SK-N-SH (cell line): ENCODE data around the gene KRTAP5-9. TPM values are rescaled to one million over a fixed set of nuclear protein-coding genes. Genes with fewer than 3 reads are reported as not detected.

Source experiments
- CTCF ChIA-PET: fragments of 300-600, 350-600 bp; formaldehyde crosslinking; extraction: SDS; loops from one replicate; lab custom pipeline; 2021; lab: Yijun Ruan, JAX
- POLR2A ChIA-PET: fragments of 350-600 bp; sonication (Branson Sonifier 250); formaldehyde crosslinking; extraction: SDS; loops from one replicate; lab custom pipeline; 2020; ENCODE audit warnings: antibody characterized with exemption, inconsistent platforms; lab: Yijun Ruan, JAX
- DNase-seq: peaks from one replicate; pipeline ENCODE4 v3.0.0; 2012
- H2AFZ ChIP-seq: fragments of 200-600 bp; sonication (generic); 2 replicates; pipeline ENCODE4 v1.8.1; 2016; ENCODE audit warnings: antibody characterized with exemption, mild to moderate bottlenecking, low read depth
- H3F3A ChIP-seq: fragments of 200-600 bp; sonication (generic); replicated peaks from 2 replicates; pipeline ENCODE3; 2016; ENCODE audit warnings: antibody characterized with exemption, mild to moderate bottlenecking; ENCODE audit not compliant: insufficient read depth
- H3K27ac ChIP-seq, 2 experiments: fragments of 200-500 bp in 1 of 2; fragments of 200-600 bp in 1 of 2; sonication (Bioruptor generic) in 1 of 2; sonication (generic), shearing (Covaris generic) in 1 of 2; 2 replicates each; pipeline versions ENCODE4 v1.5.1 to v1.6.1; 2014 to 2016; ENCODE audit warnings: low read depth in 2 of 2, inconsistent platforms in 1 of 2, low read length in 1 of 2, mild to moderate bottlenecking in 1 of 2, mixed read lengths in 1 of 2
- H3K27me3 ChIP-seq: fragments of 200-600 bp; sonication (generic), shearing (Covaris generic); 2 replicates; pipeline ENCODE4 v1.6.1; 2016; ENCODE audit warnings: mixed run types; ENCODE audit not compliant: insufficient read depth
- H3K36me3 ChIP-seq, 2 experiments: fragments of 200-500 bp in 1 of 2; fragments of 200-600 bp in 1 of 2; sonication (Bioruptor generic) in 1 of 2; sonication (generic) in 1 of 2; replicated peaks in 1 of 2; 2 replicates each; pipeline versions ENCODE3 to v1.5.1; 2014 to 2016; ENCODE audit warnings: low read length in 1 of 2, mild to moderate bottlenecking in 1 of 2; ENCODE audit not compliant: insufficient read depth in 2 of 2, control insufficient read depth in 1 of 2
- H3K4me1 ChIP-seq, 2 experiments: fragments of 200-500 bp in 1 of 2; fragments of 200-600 bp in 1 of 2; sonication (Bioruptor generic) in 1 of 2; sonication (generic), shearing (Covaris generic) in 1 of 2; 2 replicates each; pipeline versions ENCODE4 v1.5.1 to v1.6.1; 2014 to 2016; ENCODE audit warnings: low read depth in 1 of 2, low read length in 1 of 2, mixed run types in 1 of 2; ENCODE audit not compliant: insufficient read depth in 2 of 2, control insufficient read depth in 1 of 2
- H3K4me2 ChIP-seq: fragments of 200-600 bp; sonication (generic), shearing (Covaris generic); 2 replicates; pipeline ENCODE4 v1.6.1; 2017; ENCODE audit warnings: mixed run types
- H3K4me3 ChIP-seq, 2 experiments: fragments of 200-500 bp in 1 of 2; fragments of 200-600 bp in 1 of 2; sonication (Bioruptor generic) in 1 of 2; sonication (generic), shearing (Covaris generic) in 1 of 2; 2 replicates each; pipeline versions ENCODE4 v1.5.1 to v1.8.1; 2014 to 2016; ENCODE audit warnings: low read depth in 2 of 2, inconsistent platforms in 1 of 2, low read length in 1 of 2, mild to moderate bottlenecking in 1 of 2, mixed read lengths in 1 of 2, moderate library complexity in 1 of 2
- H3K79me2 ChIP-seq: fragments of 200-600 bp; sonication (generic); 2 replicates; pipeline ENCODE4 v1.8.1; 2017; ENCODE audit warnings: mild to moderate bottlenecking; ENCODE audit not compliant: insufficient read depth
- H3K9ac ChIP-seq: fragments of 200-600 bp; sonication (generic); 2 replicates; pipeline ENCODE4 v1.6.1; 2017; ENCODE audit warnings: mixed run types
- H3K9me2 ChIP-seq: fragments of 200-600 bp; sonication (generic); 2 replicates; pipeline ENCODE4 v1.6.1; 2017; ENCODE audit warnings: mixed run types
- H3K9me3 ChIP-seq: fragments of 200-600 bp; sonication (generic); 2 replicates; pipeline ENCODE4 v1.6.1; 2017; ENCODE audit warnings: mixed run types, mild to moderate bottlenecking, moderate library complexity
- H4K20me1 ChIP-seq: fragments of 200-600 bp; sonication (generic); 2 replicates; pipeline ENCODE4 v1.6.1; 2017; ENCODE audit warnings: mild to moderate bottlenecking, mixed run types; ENCODE audit not compliant: insufficient read depth
- EP300 ChIP-seq, 2 experiments: IDR thresholded peaks; 2 replicates each; pipeline versions ENCODE4 v1.4.0 to v1.6.1; 2012; ENCODE audit warnings: borderline replicate concordance in 1 of 2, low read depth in 1 of 2, low read length in 1 of 2
- EZH2phosphoT487 ChIP-seq: fragments of 200-600 bp; sonication (generic); IDR thresholded peaks from 2 replicates; pipeline ENCODE4 v1.6.1; 2017; ENCODE audit warnings: low read depth, mixed run types, mild to moderate bottlenecking, antibody characterized with exemption, moderate library complexity, borderline replicate concordance
- FOSL2 ChIP-seq: IDR thresholded peaks from 2 replicates; pipeline ENCODE4 v1.4.0; 2012; ENCODE audit warnings: low read depth, mild to moderate bottlenecking, moderate library complexity, borderline replicate concordance
- GABPA ChIP-seq: IDR thresholded peaks from 2 replicates; pipeline ENCODE4 v1.4.0; 2012; ENCODE audit warnings: low read depth, mild to moderate bottlenecking
- JUND ChIP-seq: IDR thresholded peaks from 2 replicates; pipeline ENCODE4 v1.4.0; 2012
- RAD21 ChIP-seq: IDR thresholded peaks from 2 replicates; pipeline ENCODE4 v1.6.1; 2012; ENCODE audit warnings: mild to moderate bottlenecking, low read length
- RCOR1 ChIP-seq: fragments of 150-350 bp; IDR thresholded peaks from 2 replicates; pipeline ENCODE4 v1.6.1; 2017; ENCODE audit warnings: antibody characterized with exemption, low read length
- RFX5 ChIP-seq: IDR thresholded peaks from 2 replicates; pipeline ENCODE4 v1.6.1; 2012; ENCODE audit warnings: mild to moderate bottlenecking, improper control_type of control experiment, low read length
- SIN3A ChIP-seq: IDR thresholded peaks from 2 replicates; pipeline ENCODE4 v1.6.1; 2012; ENCODE audit warnings: low read depth, mild to moderate bottlenecking, low read length, moderate library complexity, borderline replicate concordance
- YY1 ChIP-seq: IDR thresholded peaks from 2 replicates; pipeline ENCODE4 v1.4.0; 2012; ENCODE audit warnings: low read depth, mild to moderate bottlenecking
- WGBS: methylation state at CpG from one replicate; pipeline ENCODE4 v1.1.6; 2017; ENCODE audit warnings: low lambda C conversion rate; 5-methylcytosine and 5-hydroxymethylcytosine counted together
- polyA plus RNA-seq, 3 experiments: library from polyadenylated mRNA; depleted of rRNA; stranded (reverse); fragments of >200 nt; gene quantifications; 2 replicates each; pipeline ENCODE4 v1.2.3, GENCODE V29; 2012
- TF ChIP-seq, protein P1 (sequence below): IDR thresholded peaks from 2 replicates; pipeline ENCODE4 v1.4.0; 2012; ENCODE audit warnings: low read depth, borderline replicate concordance

The KRTAP5-9 gene
- polyA plus RNA-seq, 1 of the 3 experiments (the other 2 are of a cell fraction) = not detected

DNA sequence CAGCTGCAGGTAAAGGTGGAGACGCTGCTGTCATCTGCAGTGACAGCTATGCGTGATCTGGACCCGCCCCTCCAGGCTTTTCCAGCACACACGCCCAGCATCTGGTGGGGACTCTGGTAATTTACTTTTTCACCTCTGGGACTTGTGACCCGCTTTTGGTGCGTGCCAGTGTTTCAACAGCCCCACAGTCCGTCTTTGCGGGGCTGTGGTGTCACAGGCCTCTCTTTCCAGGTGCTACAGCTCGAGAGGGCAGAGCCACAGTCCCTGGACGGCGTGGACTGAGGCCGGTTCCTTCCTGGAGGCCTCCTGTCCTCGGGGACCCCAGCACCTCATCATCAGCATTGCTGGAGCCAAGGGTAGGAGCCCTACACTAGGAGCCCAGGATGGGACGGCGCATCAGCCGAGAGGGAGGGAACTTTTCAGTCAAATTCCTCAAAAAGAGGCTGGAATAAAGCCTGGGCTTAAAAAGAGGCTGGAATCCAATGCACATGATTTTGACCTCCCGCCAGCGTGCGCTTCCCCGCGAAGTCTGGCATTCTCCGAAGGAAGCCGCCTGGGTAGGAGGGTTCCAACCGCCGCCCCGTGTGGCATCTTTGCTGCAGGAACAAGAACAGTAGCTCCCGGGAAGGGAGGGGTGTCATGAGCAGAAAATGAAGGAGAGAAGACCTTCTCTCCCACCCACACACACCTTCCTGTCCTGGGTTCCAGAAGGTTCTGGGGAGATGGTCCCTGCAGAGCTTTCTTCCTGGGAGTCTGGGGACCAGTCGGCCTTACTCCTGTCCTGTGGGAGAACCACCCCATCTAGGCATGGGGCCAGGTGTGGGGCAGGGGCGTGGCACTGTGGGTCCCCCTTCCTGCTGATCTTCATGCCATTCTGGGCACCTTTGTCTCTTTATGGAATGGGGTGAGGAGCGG lies 46.9 kb upstream of the KRTAP5-9 start:
- ChIA-PET CTCF (interaction anchor here (0.9 to 1.9 kb wide), 3 partner anchors 33 to 79 kb away, joined by 3 to 7 read pairs (median 4); no protein-coding TSS in a partner anchor), POLR2A (no interaction called here)
- WGBS = 94% methylated on average over 27 of the region's 30 CpGs
- no peak overlapping the region for H3K4me3 ChIP-seq
- H4K20me1 ChIP-seq = no peaks in the 10 kb centered on the region
- H2AFZ ChIP-seq = no peak overlapping the region
- no peak overlapping the region for H3K9ac ChIP-seq
- TF ChIP-seq, protein P1, sequence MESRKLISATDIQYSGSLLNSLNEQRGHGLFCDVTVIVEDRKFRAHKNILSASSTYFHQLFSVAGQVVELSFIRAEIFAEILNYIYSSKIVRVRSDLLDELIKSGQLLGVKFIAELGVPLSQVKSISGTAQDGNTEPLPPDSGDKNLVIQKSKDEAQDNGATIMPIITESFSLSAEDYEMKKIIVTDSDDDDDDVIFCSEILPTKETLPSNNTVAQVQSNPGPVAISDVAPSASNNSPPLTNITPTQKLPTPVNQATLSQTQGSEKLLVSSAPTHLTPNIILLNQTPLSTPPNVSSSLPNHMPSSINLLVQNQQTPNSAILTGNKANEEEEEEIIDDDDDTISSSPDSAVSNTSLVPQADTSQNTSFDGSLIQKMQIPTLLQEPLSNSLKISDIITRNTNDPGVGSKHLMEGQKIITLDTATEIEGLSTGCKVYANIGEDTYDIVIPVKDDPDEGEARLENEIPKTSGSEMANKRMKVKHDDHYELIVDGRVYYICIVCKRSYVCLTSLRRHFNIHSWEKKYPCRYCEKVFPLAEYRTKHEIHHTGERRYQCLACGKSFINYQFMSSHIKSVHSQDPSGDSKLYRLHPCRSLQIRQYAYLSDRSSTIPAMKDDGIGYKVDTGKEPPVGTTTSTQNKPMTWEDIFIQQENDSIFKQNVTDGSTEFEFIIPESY = no peak
- TF ChIP-seq SIN3A = no peak
- TF ChIP-seq EZH2phosphoT487 = no peak
- TF ChIP-seq RCOR1 = no peak
- no peak for TF ChIP-seq JUND
- no peak for TF ChIP-seq GABPA
- TF ChIP-seq RFX5 = no peak
- H3K4me1 ChIP-seq = peaks cover 0 to 51% of the 10 kb centered on the region in 2 experiments; a peak in 2 of 4 replicates
- H3K27ac ChIP-seq = peak overlapping the region in 1 of 2 experiments; percentile 69; a peak in 1 of 4 replicates
- H3K79me2 ChIP-seq = no peaks in the 10 kb centered on the region
- H3K36me3 ChIP-seq = peaks cover 15 to 44% of the 10 kb centered on the region in 2 experiments
- no peaks in the 10 kb centered on the region for H3K9me3 ChIP-seq
- no peak overlapping the region for H3K4me2 ChIP-seq
- peaks cover 6% of the 10 kb centered on the region for H3F3A ChIP-seq
- no peak for DNase-seq
- H3K9me2 ChIP-seq = no peaks in the 10 kb centered on the region
- H3K27me3 ChIP-seq = no peaks in the 10 kb centered on the region

DNA sequence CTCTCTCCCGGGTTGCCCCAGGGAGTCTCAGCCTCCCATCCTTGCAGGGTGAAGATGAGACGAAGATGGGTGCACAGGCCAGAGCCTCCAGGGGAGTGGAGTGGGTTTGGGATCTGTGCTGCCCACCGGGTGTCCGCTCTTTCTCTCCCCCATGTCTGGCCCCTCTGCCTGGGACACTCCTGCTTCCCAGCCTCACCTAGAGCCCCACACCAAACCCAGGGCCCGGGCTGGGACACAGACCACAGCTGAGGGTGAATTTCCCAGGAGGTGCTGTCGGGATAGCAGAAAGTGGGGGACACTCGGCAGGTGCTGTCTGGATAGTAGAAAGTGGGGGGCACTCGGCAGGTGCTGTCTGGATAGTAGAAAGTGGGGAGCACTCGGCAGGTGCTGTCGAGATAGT lies 46.2 kb upstream of the KRTAP5-9 start:
- peaks cover 0 to 54% of the 10 kb centered on the region in 2 experiments; a peak in 2 of 4 replicates for H3K4me1 ChIP-seq
- H3K27me3 ChIP-seq = no peaks in the 10 kb centered on the region
- TF ChIP-seq, protein P1 = no peak
- TF ChIP-seq YY1 = no peak
- TF ChIP-seq RAD21 = no peak
- no peak for TF ChIP-seq JUND
- TF ChIP-seq SIN3A = no peak
- no peak for TF ChIP-seq EP300 (IDR thresholded peaks at IDR 0.05; ENCODE audit: borderline replicate concordance in 1 of 2, low read depth in 1 of 2, low read length in 1 of 2)
- no peak for TF ChIP-seq FOSL2
- no peak overlapping the region for H3K4me3 ChIP-seq
- H2AFZ ChIP-seq = no peak overlapping the region
- H3K4me2 ChIP-seq = no peak overlapping the region
- H3K9ac ChIP-seq = no peak overlapping the region
- no peak overlapping the region for H3K27ac ChIP-seq
- H3K9me3 ChIP-seq = no peaks in the 10 kb centered on the region
- ChIA-PET CTCF (interaction anchor here (0.9 to 1.3 kb wide), 2 partner anchors 34 to 61 kb away, joined by 3 to 4 read pairs; no protein-coding TSS in a partner anchor), POLR2A (no interaction called here)
- no peaks in the 10 kb centered on the region for H4K20me1 ChIP-seq
- H3K9me2 ChIP-seq = no peaks in the 10 kb centered on the region
- 95% methylated on average over 7 of the region's 10 CpGs for WGBS
- no peak for DNase-seq
- peaks cover 15 to 41% of the 10 kb centered on the region in 2 experiments for H3K36me3 ChIP-seq
- H3F3A ChIP-seq = peaks cover 6% of the 10 kb centered on the region
- H3K79me2 ChIP-seq = no peaks in the 10 kb centered on the region
